SU-DHL-6 (cell line): Measurements from ENCODE around the gene MERTK.

Experiments
- EZH2phosphoT487 ChIP-seq: fragments of 200-600 bp; sonication (generic), shearing (Covaris generic); conservative IDR thresholded peaks from 2 replicates; pipeline ENCODE4 v1.6.1; 2018; ENCODE audit warnings: mild to moderate bottlenecking, antibody characterized with exemption, low read length, moderate library complexity, mixed read lengths
- TF ChIP-seq, protein P1 (sequence below): fragments of 200-600 bp; sonication (generic); IDR thresholded peaks from one replicate; pipeline ENCODE4 v1.5.1; 2017; ENCODE audit warnings: antibody characterized with exemption, mild to moderate bottlenecking, low read length, moderate library complexity; ENCODE audit not compliant: insufficient read depth, poor library complexity, severe bottlenecking

DNA sequence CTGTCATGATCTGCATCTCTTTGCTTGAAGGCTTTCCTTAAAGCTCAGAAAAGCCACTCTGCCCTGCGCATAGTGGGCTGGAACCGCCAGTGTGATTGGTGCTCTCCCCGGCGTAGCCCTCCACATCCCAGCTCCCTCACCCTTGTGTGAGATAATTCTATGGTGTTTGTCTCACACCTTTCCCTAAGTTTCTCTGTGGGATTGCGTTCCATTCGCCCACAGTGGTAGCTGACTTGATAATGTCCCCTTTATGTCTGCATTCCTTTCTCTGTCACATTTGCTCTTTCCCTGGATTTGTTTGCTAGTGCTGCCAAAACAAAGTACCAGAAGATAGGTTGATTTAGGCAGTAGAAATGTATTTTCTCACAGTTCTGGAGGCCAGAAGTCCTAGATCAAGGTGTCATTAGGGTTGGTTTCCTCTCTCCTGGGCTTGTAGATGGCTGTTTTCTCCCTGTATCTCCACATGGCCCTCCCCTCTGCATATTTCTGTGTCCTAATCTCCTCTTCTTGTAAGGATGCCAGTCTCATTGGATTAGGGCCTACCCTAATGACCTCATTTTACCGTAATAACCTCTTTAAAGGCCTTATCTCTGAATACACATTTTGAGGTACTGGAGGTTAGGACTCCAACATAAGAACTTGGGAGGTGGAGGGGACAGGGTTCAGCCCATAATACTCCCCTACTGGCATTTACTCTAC, 149.3 kb downstream of the MERTK start:
- TF ChIP-seq, protein P1, sequence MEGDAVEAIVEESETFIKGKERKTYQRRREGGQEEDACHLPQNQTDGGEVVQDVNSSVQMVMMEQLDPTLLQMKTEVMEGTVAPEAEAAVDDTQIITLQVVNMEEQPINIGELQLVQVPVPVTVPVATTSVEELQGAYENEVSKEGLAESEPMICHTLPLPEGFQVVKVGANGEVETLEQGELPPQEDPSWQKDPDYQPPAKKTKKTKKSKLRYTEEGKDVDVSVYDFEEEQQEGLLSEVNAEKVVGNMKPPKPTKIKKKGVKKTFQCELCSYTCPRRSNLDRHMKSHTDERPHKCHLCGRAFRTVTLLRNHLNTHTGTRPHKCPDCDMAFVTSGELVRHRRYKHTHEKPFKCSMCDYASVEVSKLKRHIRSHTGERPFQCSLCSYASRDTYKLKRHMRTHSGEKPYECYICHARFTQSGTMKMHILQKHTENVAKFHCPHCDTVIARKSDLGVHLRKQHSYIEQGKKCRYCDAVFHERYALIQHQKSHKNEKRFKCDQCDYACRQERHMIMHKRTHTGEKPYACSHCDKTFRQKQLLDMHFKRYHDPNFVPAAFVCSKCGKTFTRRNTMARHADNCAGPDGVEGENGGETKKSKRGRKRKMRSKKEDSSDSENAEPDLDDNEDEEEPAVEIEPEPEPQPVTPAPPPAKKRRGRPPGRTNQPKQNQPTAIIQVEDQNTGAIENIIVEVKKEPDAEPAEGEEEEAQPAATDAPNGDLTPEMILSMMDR: no peak
- no peak for TF ChIP-seq EZH2phosphoT487
